Measurements from ENCODE around the gene CHAC1.

GRCh38 chr15:40908095-40908494 is 45.2 kb upstream of the CHAC1 start:
- TF ChIP-seq KDM5A (IDR thresholded peaks at IDR 0.05) (no peak), POLR2A (IDR thresholded peaks at IDR 0.05; ENCODE audit: low read length) (no peak), TP53 (CRISPR knock-in tag; IDR thresholded peaks at IDR 0.05) (no peak), RNF2 (IDR thresholded peaks at IDR 0.05; ENCODE audit: borderline replicate concordance, low read depth) (no peak)
